ENCODE measurements around the gene NAV2. TPM values are rescaled to one million over a fixed set of nuclear protein-coding genes. Genes with fewer than 3 reads are reported as not detected.

NAV2 gene
- total and polyA plus RNA-seq, 2 experiments from 2014 or later, result 26.0 to 45.0 TPM

DNA sequence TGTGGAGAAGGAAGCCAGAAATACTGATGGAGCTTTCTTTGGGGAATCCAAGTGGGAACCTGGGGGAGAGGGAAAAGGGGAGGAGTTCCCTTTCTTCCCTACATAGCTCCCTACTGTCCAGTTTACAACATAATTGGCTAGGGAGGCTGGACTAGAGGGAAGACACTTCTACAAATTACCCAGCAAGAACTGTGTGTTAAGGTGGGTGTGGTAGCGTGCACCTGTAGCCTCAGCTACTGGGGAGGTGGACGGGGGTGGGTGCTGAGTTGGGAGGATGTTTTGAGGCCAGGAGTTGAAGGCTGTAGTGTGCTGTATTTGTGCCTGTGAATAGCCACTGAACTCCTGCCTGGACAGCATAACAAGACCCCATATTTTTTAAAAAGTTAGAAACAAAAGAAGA is 74.0 kb downstream of the NAV2 start:
- Histone ChIP-seq H4K20me1 (replicated peaks; ENCODE audit: insufficient read depth) (peaks cover 9% of the 10 kb centered on the region; the same call in 1 of the 2 replicates), H3K79me2 (replicated peaks; ENCODE audit: insufficient read depth) (peaks cover 84% of the 10 kb centered on the region), H2AFZ (no peak overlapping the region), H3K27ac (ENCODE audit: low read depth) (no peak overlapping the region), H3K36me3 (ENCODE audit: insufficient read depth) (no peaks in the 10 kb centered on the region), H3K4me3 (no peak overlapping the region), H3K9me2 (ENCODE audit: insufficient read depth) (no peaks in the 10 kb centered on the region), H3K4me1 (ENCODE audit: insufficient read depth) (peaks cover 48% of the 10 kb centered on the region), H3F3A (replicated peaks; ENCODE audit: low read depth) (no peaks in the 10 kb centered on the region), H3K27me3 (ENCODE audit: insufficient read depth) (no peaks in the 10 kb centered on the region), H3K4me2 (no peak overlapping the region)
- Mint-ChIP-seq H3K27me3 (ENCODE audit: insufficient read depth, low read depth, poor library complexity) (peaks cover 3% of the 10 kb centered on the region), H3K27ac (no peak overlapping the region), H3K36me3 (ENCODE audit: low read depth) (peaks cover 18% of the 10 kb centered on the region; the same call in 2 of the 3 replicates), H3K4me3 (no peak overlapping the region), H3K9me3 (no peaks in the 10 kb centered on the region), H3K4me1 (peaks cover 53% of the 10 kb centered on the region)
- TF ChIP-seq, protein P1, sequence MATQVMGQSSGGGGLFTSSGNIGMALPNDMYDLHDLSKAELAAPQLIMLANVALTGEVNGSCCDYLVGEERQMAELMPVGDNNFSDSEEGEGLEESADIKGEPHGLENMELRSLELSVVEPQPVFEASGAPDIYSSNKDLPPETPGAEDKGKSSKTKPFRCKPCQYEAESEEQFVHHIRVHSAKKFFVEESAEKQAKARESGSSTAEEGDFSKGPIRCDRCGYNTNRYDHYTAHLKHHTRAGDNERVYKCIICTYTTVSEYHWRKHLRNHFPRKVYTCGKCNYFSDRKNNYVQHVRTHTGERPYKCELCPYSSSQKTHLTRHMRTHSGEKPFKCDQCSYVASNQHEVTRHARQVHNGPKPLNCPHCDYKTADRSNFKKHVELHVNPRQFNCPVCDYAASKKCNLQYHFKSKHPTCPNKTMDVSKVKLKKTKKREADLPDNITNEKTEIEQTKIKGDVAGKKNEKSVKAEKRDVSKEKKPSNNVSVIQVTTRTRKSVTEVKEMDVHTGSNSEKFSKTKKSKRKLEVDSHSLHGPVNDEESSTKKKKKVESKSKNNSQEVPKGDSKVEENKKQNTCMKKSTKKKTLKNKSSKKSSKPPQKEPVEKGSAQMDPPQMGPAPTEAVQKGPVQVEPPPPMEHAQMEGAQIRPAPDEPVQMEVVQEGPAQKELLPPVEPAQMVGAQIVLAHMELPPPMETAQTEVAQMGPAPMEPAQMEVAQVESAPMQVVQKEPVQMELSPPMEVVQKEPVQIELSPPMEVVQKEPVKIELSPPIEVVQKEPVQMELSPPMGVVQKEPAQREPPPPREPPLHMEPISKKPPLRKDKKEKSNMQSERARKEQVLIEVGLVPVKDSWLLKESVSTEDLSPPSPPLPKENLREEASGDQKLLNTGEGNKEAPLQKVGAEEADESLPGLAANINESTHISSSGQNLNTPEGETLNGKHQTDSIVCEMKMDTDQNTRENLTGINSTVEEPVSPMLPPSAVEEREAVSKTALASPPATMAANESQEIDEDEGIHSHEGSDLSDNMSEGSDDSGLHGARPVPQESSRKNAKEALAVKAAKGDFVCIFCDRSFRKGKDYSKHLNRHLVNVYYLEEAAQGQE (IDR thresholded peaks at IDR 0.05; ENCODE audit: unreplicated experiment), result no peak
- TF ChIP-seq EZH2phosphoT487 (IDR thresholded peaks at IDR 0.05; ENCODE audit: unreplicated experiment) (no peak), JUNB (IDR thresholded peaks at IDR 0.05; ENCODE audit: unreplicated experiment) (no peak), POLR2AphosphoS5 (IDR thresholded peaks at IDR 0.05; ENCODE audit: low read depth) (no peak)
- TF ChIP-seq, protein P2, sequence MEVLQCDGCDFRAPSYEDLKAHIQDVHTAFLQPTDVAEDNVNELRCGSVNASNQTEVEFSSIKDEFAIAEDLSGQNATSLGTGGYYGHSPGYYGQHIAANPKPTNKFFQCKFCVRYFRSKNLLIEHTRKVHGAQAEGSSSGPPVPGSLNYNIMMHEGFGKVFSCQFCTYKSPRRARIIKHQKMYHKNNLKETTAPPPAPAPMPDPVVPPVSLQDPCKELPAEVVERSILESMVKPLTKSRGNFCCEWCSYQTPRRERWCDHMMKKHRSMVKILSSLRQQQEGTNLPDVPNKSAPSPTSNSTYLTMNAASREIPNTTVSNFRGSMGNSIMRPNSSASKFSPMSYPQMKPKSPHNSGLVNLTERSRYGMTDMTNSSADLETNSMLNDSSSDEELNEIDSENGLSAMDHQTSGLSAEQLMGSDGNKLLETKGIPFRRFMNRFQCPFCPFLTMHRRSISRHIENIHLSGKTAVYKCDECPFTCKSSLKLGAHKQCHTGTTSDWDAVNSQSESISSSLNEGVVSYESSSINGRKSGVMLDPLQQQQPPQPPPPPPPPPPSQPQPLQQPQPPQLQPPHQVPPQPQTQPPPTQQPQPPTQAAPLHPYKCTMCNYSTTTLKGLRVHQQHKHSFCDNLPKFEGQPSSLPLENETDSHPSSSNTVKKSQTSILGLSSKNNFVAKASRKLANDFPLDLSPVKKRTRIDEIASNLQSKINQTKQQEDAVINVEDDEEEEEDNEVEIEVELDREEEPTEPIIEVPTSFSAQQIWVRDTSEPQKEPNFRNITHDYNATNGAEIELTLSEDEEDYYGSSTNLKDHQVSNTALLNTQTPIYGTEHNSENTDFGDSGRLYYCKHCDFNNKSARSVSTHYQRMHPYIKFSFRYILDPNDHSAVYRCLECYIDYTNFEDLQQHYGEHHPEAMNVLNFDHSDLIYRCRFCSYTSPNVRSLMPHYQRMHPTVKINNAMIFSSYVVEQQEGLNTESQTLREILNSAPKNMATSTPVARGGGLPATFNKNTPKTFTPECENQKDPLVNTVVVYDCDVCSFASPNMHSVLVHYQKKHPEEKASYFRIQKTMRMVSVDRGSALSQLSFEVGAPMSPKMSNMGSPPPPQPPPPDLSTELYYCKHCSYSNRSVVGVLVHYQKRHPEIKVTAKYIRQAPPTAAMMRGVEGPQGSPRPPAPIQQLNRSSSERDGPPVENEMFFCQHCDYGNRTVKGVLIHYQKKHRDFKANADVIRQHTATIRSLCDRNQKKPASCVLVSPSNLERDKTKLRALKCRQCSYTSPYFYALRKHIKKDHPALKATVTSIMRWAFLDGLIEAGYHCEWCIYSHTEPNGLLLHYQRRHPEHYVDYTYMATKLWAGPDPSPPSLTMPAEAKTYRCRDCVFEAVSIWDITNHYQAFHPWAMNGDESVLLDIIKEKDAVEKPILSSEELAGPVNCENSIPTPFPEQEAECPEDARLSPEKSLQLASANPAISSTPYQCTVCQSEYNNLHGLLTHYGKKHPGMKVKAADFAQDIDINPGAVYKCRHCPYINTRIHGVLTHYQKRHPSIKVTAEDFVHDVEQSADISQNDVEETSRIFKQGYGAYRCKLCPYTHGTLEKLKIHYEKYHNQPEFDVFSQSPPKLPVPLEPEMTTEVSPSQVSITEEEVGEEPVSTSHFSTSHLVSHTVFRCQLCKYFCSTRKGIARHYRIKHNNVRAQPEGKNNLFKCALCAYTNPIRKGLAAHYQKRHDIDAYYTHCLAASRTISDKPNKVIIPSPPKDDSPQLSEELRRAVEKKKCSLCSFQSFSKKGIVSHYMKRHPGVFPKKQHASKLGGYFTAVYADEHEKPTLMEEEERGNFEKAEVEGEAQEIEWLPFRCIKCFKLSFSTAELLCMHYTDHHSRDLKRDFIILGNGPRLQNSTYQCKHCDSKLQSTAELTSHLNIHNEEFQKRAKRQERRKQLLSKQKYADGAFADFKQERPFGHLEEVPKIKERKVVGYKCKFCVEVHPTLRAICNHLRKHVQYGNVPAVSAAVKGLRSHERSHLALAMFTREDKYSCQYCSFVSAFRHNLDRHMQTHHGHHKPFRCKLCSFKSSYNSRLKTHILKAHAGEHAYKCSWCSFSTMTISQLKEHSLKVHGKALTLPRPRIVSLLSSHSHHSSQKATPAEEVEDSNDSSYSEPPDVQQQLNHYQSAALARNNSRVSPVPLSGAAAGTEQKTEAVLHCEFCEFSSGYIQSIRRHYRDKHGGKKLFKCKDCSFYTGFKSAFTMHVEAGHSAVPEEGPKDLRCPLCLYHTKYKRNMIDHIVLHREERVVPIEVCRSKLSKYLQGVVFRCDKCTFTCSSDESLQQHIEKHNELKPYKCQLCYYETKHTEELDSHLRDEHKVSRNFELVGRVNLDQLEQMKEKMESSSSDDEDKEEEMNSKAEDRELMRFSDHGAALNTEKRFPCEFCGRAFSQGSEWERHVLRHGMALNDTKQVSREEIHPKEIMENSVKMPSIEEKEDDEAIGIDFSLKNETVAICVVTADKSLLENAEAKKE (CRISPR knock-in tag; IDR thresholded peaks at IDR 0.05), result no peak
- no peak for ATAC-seq
- no peak for DNase-seq (ENCODE audit: low spot score)

All from GM23338 (cell line).